Measurements from ENCODE around the gene GMDS.

Gene GMDS

DNA sequence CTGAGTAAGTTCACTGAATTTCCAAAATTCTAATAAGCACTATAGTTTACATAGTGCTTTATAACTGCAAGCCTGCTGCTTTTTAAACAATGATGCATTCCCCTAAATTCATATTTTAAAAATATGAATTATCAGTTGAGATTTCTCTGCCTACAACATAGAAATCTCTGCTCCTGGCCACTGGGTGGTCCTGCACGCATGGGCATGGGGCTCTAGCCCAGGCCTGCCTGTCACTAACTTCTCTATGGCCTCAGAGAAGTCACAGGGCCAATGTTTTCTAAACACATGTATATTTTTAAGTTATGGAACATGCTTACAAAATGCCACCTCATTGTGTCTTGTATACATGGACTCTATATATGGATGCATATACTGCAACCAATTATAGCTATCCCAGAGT lies 424.7 kb downstream of the GMDS start:
- no peak for DNase-seq

DNA sequence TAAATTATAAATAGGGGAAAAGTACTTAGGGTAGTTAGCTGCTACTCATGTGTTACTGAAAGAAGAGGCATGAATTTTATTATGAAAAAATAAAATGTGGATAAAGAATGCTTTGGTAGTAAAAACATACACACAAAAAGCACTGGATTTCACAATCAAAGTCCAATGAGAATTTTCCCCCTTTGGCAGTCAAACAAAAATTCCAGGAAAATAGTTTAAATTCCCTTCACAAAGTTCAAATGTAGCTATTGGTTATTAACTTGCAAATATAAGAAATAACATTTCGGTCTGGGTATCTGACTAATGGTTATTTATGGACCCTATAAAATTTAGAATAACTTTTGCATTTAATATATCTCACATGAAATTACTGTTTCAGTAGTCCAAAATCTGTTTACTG lies 425.2 kb downstream of the GMDS start:
- DNase-seq, result no peak

DNA sequence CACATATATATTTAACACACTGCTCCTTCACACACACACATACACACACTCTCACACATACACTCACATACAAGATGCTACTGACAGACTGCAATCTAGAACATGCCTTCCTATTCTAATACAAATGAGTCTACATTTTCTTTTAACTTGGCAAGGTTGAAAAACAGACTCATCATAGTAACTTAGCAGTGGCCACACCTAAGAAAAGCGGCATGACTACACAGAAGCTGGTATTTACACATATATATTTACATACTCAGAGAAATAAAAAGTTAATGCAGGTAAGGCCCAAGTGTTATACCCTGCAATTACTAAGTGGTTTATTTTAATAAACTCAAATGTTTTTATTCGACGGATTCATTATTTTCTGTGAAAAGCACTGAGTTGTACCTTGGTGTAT lies 426.4 kb downstream of the GMDS start:
- DNase-seq, result no peak

DNA sequence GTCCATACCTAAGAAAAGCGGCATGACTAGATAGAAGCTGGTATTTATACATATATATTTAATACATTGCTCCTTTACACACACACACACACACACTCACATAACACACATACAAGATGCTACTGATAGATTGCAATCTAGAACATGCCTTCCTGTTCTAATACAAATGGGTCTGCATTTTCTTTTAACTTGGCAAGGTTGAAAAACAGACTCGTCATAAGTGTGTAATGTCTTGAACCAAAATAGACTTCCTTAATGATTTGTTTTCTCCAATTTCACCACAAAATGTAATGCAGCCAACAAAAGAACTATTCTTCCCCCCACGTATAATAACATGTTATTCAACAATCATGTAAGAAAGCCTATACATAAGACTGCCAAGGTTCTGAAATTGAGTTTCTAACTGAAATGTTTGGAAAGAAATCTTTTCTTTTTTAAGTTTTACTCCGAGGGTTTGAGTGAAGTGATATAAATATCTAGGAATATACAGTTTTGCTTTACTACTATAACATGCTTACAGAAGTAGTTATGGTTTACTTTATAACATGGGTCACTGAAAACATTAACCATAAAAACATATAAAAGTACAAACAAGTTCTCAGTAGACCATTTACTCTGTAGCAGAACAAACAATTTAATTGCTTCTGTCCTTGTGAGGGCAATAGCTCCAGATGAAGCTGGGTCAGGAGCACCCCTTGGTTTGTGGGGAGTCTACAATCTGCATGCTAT lies 428.2 kb downstream of the GMDS start:
- DNase-seq, result no peak

- DNase-seq, result no peak
These were observed 429.5 kb downstream of the GMDS start for GRCh38 chr6:1815827-1816452.

DNA sequence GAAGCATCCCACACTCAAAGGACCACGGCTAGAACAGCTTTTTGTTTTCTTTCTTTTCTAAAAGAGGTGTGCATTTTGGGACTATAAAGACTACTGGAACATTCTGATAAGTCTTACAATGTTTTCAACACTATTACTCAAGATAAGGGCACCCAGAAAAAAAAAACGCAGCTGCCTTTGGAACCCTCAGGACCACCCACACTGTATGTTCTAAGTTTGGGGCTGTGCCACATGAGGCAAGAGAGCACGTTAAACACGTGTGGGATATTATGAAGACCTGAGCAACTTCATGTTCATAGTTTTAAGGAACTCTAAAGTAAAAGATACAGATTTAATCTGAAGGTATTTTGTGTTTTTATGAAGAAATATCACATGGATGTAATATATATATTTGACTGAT lies 431.1 kb downstream of the GMDS start:
- no peak for DNase-seq

DNA sequence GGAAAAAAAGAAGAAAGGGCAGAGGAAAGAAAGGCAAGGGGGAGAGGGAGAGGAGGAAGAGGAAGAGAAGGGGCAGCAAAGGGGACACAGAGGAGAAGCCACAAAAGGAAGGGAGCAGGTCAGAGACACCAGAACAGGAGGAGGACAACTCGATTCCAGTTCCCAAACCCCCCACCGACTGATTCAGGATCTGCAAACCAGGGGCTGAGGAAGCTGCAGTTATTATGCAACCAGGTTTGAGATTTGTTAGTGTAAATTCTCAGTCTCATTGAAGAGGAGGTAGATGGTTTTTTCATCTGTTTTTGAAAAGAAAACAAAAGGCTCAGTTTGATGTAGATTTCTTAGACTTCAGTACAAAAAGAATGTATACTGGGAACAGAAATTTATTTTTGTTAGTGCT lies 432.9 kb downstream of the GMDS start:
- DNase-seq, result no peak

GRCh38 chr6:1812034-1812433 lies 433.4 kb downstream of the GMDS start:
- DNase-seq, result no peak

DNA sequence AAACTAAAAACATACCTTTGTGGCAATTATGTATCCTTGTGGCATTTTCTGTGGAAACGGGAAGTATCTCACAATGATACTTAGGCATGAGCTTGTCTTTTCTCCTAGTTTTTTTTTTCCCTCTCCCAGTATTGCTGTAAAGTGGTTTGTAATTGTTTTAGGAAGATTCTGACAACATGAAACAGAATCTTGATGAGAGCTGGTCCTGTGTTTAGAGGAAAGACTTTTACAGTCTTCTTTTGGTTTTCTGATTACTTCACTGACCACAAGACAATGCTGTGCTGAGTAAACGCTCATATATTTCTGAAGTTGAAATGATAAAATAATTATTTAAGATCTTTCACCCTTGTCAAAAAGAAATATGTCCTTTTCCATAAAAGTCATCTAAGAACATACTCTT lies 434.5 kb downstream of the GMDS start:
- no peak for DNase-seq

DNA sequence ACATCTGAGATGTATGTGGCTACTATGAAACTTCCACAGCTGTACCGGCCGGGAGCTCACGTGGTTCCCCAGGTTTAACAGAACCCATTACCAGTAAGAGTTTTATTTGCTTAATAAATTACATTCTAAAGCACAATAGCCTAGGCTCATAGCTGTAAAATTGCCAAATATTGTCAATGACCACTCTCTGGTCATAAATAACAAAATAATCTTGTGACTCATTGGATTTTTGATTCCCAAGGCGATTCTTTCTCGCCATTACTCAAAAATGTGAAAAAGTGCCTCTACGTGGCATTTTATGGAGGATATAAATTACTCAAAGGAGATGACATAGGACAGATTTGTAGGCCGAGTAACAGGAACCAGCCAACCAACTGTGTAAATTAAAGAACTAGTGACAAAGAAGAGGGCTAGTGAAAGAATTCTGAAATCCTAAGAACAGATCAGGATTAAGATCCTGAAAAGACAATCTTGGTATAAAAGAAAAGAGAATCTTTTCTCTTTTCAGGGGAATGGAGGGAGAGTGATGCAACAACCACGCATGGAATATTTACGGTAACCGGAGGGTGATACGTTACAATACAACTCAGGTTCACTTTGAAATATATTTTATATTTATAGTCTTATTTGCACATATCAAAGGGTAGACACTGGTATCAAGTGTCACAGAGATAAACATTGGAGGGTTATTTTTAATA lies 436.0 kb downstream of the GMDS start:
- no peak for DNase-seq

GRCh38 chr6:1806935-1807334 lies 438.5 kb downstream of the GMDS start:
- DNase-seq, result no peak

DNA sequence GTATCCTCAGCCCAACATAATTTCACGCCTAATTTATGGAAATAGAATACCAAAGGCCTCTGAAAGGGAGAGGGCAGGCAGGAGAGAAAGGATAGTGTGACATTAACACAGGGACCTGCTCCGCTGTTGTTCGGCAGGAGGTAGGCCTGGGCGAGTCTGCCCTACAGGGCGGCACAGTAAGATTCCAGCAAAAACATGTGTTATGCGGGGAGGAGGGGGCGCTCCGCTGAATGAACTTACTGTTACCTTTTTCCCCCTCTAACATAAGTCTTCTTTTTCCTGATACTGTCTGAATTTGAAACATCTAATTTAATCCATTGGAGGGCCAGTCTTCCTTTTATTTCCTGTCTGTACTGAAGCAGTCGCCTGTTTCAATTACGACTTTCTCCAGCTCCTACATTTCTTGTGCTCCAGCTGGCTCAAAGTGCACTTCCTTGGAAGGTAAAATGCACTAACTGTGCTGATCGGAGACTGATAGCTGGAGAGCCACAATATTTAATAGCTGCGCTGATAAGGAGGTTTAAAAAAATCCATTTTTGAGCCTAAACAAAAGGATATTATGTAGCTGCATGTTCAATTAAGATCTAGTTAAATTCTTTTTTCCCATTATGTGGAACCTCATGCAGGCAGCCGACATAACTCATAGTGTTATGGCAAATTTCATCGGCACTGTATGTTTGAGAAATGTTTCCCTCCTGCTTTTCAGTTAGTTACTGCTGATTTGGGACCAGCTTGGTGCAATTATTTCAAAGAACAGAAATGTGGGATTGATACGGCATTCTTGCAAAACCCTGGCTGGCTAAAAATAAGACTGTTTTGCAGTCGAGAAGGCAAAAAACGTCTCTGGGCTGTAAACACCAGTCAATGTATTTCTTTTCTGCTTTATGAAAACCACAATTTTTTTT lies 442.7 kb downstream of the GMDS start:
- no peak for DNase-seq

- DNase-seq, result no peak
These were observed 444.0 kb downstream of the GMDS start for GRCh38 chr6:1801401-1801800.

DNA sequence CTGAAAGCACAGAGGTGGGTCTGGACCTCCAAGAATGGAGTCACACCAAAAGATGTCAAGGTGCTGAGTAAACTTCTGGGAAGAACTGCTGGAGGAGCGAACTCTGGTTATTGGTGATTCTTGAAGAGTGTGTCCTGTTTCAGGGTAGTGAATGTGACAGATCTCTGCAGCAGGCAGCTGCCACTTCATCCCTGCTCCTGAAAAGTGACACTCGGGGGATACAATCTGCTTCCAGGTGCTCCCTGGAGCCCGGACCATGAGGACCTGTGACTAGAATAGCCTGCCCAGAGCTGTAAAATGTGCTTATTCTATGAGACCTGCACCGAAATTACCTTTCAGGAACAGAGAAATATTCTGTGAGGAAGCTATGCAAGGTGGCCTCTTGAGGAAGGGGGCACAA lies 444.6 kb downstream of the GMDS start:
- DNase-seq, result no peak

DNA sequence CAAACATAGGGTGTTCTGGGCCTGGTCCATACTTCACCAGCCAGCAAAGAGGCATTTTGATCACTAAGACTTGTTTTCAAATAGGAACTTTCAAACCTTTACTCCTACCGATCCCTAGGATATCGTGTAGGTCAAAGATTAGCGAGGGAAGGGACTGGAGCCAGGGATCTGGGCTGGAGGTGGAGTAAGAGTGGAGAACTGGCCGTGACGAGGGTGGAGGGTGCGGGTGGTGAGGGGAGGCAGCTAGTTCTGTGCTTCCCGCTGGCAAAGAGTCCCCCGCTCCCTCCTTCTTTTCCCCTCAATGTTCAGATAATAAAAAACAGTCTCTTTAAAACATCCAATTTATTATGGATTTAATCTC lies 446.5 kb downstream of the GMDS start:
- DNase-seq, result no peak

- DNase-seq, result no peak
These were observed 447.0 kb downstream of the GMDS start for GRCh38 chr6:1798303-1798964.

- no peak for DNase-seq
These were observed 447.6 kb downstream of the GMDS start for GRCh38 chr6:1797801-1798200.

DNA sequence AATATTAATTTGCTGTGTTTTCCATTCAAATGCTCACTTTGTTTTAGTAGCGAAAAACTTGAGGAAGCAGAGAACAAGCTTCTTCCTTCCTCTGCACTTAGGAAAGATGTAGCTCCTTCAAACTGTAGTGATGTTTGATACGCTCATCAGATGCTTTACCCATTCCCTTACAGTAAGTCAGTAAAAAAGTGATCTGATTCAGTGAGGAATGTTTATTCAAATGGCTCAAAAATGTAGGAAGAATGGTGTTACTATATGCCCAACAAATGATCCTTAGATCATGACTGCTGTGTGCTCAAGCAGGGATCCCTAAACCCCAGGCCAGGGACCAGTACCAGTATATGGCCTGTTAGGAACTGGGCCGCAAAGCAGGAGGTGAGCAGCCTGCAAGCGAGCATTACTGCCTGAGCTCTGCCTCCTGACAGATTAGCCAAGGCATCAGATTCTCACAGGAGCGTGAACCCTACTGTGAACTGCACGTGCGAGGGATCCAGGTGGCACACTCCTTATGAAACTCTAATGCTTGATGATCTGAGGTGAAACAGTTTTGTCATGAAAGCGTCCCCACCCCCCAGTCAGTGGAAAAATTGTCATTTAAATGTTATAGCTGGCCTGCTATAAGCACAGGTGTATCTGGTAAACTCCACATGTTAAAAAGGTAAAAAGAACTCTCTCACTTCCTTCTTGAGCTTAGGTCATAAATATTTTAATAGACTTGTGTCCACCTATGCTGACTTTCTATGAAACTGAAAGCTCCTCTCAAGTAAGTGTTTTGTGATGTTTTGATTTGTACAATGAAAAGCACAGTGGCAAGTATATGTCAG lies 448.5 kb downstream of the GMDS start:
- no peak for DNase-seq

DNA sequence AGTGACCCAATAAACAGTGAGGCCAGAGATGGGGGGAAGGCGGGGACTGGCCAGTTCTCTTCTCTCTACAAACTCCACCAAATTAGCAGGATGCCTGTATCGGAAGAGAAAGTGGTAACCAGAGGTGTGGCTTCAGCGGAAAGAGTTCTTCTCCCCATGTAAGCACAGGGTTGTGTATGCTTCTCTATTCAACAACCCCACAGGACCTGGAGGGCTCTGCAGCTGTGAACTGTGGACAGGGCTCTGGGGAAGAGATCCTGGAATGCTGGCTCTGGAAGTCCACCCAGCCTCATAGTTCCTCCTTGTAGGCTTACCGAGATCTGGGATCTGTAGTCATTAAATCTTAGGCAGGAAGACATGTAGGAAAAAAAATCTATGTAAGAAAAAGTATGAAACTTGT lies 449.5 kb downstream of the GMDS start:
- DNase-seq, result no peak

- DNase-seq, result no peak
These were observed 452.4 kb downstream of the GMDS start for GRCh38 chr6:1792989-1793388.

- DNase-seq, result no peak
These were observed 454.7 kb downstream of the GMDS start for GRCh38 chr6:1790684-1791083.

DNA sequence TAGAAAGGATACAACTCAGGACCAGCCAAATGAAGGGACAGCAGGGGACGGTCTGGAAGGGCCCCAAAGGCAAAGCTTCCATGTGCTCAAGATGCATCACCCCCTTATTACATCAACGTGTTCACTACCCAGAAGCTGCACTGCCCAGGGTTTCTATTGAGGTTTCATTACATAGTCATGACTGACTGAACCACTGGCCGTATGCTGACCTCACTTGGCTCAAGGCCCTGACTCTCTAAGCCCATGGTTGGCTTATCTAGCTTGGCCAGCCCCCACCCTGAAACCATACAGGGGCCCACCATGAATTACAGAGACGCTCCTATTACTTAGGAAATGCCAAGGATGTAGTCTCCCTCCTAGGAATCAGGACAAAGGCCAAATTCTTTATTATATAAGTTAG lies 456.3 kb downstream of the GMDS start:
- no peak for DNase-seq
